Right ventricle myocardium inferior (tissue), 1 donor: ENCODE results near the gene CHERP. TPM values are rescaled to one million over a fixed set of nuclear protein-coding genes. Genes with fewer than 3 reads are reported as not detected.
"Not testable (repeated sequence)": the region's sequence is repeated elsewhere in the genome, so short reads cannot be mapped to it uniquely, and the experiment has no call there.

Experiments
- ATAC-seq: fragments of 200-7000 bp; cut with Tn5 transposase; one replicate; pipeline ENCODE4 v1.9.1; 2020; ENCODE audit warnings: mild to moderate bottlenecking, moderate library complexity
- DNase-seq: peaks from one replicate; pipeline ENCODE4 v3.0.0; 2021; ENCODE audit errors: missing footprints
- intact Hi-C: fragments of 100-400 bp; cut with DNase I; formaldehyde crosslinking; loops from one replicate; pipeline ENCODE4 v1.11.0; 2022
- total RNA-seq: library from RNA; stranded (reverse); fragmentation: NEBNext Ultra II Directional; extraction: Animal tissue kit (Norgen Biotek cat#: 25700); gene quantifications from one replicate; pipeline ENCODE4 v1.2.1, GENCODE V29; 2021
- donor health status: DM: no; HTN: yes; CAD: no; lungs with severe emphysema.

Gene CHERP
- total RNA-seq, 1 donor from 2014 or later = 17.3 TPM

- intact Hi-C loops = no loop called here
- DNase-seq (peak; percentile 37), ATAC-seq (no peak)
These were observed 12.5 kb upstream of the CHERP start for GRCh38 chr19:16554776-16555175.

DNA sequence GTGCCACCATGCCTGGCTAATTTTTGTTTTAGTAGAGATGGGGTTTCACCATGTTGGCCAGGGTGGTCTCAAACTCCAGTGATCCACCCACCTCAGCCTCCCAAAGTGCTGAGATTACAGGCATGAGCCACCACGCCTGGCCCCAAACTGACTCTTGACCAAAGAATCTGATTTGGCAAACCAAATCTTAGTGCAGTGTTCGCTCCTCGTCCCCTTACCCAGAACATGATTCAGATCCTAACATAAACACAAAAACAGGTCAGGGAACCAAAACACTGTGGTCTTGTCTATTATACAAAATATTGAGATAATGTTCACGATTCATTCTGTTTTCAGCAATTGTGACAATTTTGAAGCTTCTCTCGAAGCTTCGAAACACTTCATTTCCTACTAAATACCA lies 9.7 kb upstream of the CHERP start:
- intact Hi-C loops, ATAC-seq: not testable (repeated sequence)
- peak; percentile 22 for DNase-seq

GRCh38 chr19:16548956-16549355 lies 6.7 kb upstream of the CHERP start:
- intact Hi-C loops = no loop called here
- DNase-seq (no peak), ATAC-seq (no peak)

DNA sequence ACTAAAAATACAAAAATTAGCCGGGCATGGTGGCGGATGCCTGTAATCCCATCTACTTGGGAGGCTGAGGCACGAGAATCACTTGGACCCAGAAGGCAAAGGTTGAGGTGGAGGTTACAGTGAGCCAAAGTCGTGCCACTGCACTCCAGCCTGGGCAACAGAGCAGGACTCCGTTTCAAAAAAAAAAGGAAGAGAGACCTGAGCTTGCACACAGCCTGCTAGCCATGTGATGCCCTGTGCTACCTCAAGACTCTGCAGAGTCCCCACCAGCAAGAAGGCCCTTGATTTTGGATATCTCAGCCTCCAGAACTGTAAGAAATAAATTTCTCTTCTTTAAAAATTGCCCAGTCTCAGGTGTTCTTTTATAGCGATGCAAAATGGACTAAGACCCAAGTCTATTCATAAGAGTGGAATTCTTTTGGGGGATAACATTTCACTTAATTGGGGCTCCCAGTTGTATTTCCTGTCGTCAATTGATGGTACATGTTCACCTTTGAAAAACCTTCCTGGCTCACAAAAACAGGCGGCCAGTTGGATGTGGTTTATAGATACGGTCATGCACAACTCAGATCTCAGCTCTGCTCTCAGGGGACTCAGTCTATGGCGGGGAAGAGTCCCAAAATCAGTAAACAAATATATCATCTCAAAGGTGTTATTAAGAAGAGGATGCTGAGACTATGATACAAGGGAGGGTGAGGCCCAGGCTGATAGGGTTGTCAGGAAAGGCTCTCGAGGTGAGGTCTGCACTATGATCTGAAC lies 2.4 kb upstream of the CHERP start:
- intact Hi-C loops = no loop called here
- no peak for ATAC-seq

DNA sequence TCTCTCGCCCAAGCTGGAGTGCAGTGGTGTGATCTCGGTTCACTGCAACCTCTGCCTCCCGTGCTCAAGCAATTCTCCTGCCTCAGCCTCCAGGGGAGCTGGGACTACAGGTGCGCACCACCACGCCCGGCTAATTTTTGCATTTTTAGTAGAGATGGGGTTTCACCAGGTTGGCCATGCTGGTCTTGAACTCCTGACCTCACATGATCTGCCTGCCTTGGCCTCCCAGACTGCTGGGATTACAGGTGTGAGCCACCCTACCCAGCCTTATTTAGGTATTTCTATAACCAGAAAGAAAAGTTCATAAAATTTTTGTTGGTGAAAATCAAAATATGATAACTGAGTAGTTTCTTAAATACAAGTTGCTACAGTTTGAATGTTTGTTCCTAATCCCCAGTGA lies 1.5 kb upstream of the CHERP start:
- ATAC-seq, intact Hi-C loops, DNase-seq: not testable (repeated sequence)

More for the DNA sequence above, 2.4 kb upstream of the CHERP start:
- DNase-seq = no peak

- peak; percentile 45 for DNase-seq
- ATAC-seq = no peak
- intact Hi-C loops = no loop called here
These were observed 754 bp upstream of the CHERP start for GRCh38 chr19:16542910-16543472.

GRCh38 chr19:16541526-16542044 lies 652 bp downstream of the CHERP start:
- no peak for ATAC-seq
- peak; percentile 31 for DNase-seq
- intact Hi-C loops = no loop called here

DNA sequence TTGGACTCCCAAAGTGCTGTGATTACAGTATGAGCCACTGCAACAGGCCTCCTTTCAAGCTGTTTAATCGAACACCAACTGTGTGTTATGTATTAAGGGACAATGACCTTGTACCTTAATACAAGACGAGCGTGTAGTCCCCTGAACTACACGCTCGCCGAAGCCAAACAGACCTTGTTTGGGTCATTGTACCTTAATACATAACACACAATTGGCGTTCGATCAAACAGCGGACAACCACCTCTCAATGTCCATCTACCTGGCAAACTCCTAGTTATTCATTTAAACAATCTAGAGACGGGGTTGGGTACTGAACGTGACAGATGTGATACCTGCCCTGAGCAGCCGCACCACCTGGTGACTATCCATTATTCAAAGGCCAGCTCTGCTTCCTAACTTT lies 1.3 kb downstream of the CHERP start:
- no peak for DNase-seq
- no peak for ATAC-seq
- intact Hi-C loops = no loop called here

DNA sequence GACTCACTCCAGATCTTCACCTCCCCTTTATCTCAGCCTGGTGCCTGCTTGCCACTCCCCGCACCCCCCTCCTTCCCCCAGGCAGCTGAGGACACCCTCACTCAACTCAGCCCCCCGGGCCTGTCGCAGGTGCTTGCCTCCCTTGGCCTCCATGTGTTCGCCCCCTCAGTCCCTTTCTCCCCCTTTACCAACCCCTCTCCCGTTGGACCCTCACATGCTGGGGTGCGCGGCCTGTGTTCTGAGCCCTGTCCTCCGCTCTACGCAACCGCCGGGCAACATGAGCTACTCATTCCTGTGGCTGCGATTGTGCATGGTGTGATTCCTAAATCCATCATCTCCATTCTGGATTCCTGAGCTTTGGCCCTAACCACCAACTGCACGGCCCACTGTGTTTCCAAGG lies 5.1 kb downstream of the CHERP start:
- no peak for DNase-seq
- ATAC-seq = no peak
- intact Hi-C loops = loop anchor here (5.0 kb wide), 1 partner anchor 105 kb away; no protein-coding TSS in a partner anchor

GRCh38 chr19:16536130-16536529 lies 6.1 kb downstream of the CHERP start:
- intact Hi-C loops = loop anchor here (5.0 kb wide), 1 partner anchor 104 kb away; no protein-coding TSS in a partner anchor
- DNase-seq (no peak), ATAC-seq (no peak)

DNA sequence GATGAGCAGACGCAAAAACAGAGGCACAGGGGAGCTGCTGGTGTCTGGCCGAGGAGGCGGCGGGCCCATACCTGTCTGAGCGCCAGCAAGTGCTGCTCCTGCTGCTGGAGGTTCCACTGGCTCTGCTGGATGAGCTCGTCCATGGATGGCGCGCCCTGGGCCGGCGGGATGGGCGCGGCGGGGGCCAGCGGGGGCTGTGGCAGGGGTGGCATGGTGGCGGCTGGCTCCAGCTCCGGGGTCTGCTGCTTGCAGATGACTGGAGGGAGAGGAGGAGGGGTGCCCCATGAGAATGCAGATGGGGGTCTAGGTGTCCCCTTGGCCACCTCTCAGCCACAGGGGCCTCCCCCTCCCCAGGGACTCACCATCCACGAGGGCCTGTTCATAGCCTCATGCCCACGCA lies 6.9 kb downstream of the CHERP start:
- DNase-seq (no peak), ATAC-seq (no peak)
- intact Hi-C loops = loop anchor here (5.0 kb wide), 1 partner anchor 103 kb away; no protein-coding TSS in a partner anchor

DNA sequence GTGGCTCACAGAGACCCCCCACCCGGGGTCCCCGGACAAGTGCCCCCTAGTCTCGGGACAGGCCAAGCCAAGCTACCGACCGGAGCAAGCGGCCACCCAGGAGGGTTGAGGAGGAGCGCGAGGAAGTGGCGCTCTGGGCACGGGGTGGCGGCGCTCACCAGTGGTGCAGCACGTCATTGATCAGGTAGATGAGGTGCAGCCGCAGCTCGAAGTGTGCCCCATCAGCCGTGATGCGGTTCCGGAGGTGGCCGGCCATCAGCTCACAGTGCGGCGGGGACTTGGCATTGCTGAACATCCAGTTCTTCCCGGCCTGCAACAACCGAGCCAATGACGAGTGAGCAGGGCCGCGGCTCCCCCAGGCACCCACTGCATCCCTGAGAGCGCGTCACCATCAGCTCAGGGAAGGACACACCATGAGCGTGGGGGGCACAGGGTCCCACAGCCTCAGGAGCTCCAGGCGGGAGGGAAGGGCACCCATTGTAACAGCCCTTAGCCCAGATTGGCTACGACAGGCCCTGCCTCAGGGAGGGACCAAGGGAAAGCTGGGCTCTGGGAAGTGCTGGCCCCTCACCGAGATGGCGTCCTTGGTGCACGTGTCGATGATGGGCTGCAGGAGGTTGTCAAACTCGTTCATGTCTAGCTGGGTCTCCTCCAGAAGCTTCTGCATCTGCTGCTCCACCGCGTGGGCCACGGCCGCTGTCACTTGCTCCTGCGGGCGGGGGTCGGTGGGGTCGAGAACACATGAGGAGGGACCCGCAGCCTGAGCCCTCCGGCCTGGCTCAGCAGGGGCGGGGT lies 9.6 kb downstream of the CHERP start:
- intact Hi-C loops = no loop called here
- DNase-seq (peak; percentile 55), ATAC-seq (no peak)

DNA sequence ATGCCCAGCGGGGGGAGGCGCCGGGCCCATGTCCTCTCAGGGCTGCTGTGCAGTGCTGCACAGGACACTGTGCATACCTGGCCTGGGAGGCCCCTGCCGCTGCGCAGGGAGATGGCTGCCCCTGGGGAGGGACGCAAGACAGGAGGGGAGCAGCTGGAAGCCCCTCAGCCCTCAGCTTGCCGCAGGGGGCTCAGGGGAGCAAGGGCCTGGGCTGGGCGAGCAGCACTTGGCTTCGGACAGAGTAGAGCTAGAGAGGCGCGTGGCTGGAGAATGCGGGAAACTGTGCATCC lies 10.9 kb downstream of the CHERP start:
- DNase-seq (no peak), ATAC-seq (no peak)
- intact Hi-C loops = no loop called here

GRCh38 chr19:16530540-16531379 lies 11.5 kb downstream of the CHERP start:
- intact Hi-C loops = no loop called here
- ATAC-seq (no peak), DNase-seq (no peak)

DNA sequence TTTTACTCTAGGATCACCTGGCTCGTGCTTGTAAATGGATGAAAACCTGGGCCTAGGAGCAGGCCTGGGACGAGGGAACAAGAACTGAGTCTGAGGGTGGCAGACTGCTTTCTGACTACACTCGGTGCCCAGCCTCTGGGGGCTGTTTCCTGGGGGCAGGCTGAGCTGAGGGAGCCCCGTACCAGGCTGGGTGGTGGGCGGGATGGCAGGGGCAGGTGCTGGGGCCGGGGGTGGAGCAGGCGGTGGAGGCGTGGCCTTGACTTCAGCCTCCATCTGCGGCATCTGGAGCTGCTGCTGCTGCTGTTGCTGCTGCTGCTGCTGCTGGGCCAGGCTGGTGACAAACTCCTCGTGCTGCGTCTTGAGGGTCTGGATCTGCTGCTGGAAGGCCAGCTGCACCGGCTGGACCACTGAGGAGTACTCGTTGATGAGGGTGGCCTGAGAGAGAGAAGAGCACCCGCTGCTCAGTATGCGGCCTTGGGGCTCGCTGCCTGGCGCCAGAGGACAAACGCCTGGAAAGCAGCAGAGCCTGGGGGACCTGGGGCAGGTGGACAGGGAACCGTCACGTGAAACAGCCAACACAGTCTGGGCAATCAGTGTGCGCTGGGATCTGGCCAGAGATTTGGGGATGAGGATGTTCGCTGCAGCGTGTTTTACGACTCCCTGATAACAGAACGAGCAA lies 12.6 kb downstream of the CHERP start:
- intact Hi-C loops = no loop called here

GRCh38 chr19:16527971-16528521 lies 14.2 kb downstream of the CHERP start:
- ATAC-seq (no peak), DNase-seq (no peak)
- intact Hi-C loops = no loop called here

More for the DNA sequence above, 12.6 kb downstream of the CHERP start:
- ATAC-seq = no peak
- no peak for DNase-seq

GRCh38 chr19:16527334-16527935 lies 14.8 kb downstream of the CHERP start:
- intact Hi-C loops = no loop called here
- DNase-seq (no peak), ATAC-seq (no peak)
